HCT116 (cell line): Measurements from ENCODE around the gene PRODH. TPM values are rescaled to one million over a fixed set of nuclear protein-coding genes. Genes with fewer than 3 reads are reported as not detected.

Experiments used
- ATAC-seq: fragments of 200-7000 bp; cut with Tn5 transposase; 2 replicates; pipeline ENCODE4 v1.9.1; 2020; ENCODE audit warnings: mild to moderate bottlenecking, moderate library complexity
- BruUV-seq: library from RNA; stranded (reverse); fragments of 400-500 nt; replicated peaks from 2 replicates; lab custom pipeline; 2021; lab: Mats Ljungman, UMichigan
- CTCF ChIA-PET: fragments of 300-600 bp; sonication (Branson Sonifier 250); formaldehyde crosslinking; loops from one replicate; lab custom pipeline; 2021; ENCODE audit warnings: antibody characterized with exemption; lab: Charles Lee
- POLR2A ChIA-PET: fragments of 300-600, 350-600 bp; sonication (Branson Sonifier 250); formaldehyde crosslinking; loops from one replicate; lab custom pipeline; 2021; ENCODE audit warnings: antibody characterized with exemption; lab: Charles Lee
- RAD21 ChIA-PET, 2 experiments: fragments of 300-600 bp; sonication (Branson Sonifier 250); formaldehyde crosslinking; loops; one replicate each; lab custom pipeline; 2023; ENCODE audit warnings: low total read pairs in 2 of 2; ENCODE audit not compliant: uncharacterized antibody in 2 of 2, unreplicated experiment in 2 of 2, low non-redundant PET in 1 of 2; lab: Charles Lee
- DNase-seq: peaks from one replicate; pipeline ENCODE4 v3.0.0-alpha.2; 2010; ENCODE audit warnings: low read depth, low spot score
- H2AFZ ChIP-seq: fragments of 200-600 bp; shearing (Covaris generic), sonication (generic); 2 replicates; pipeline ENCODE4 v1.6.1; 2017; ENCODE audit warnings: low read depth, mixed run types, mixed read lengths, antibody characterized with exemption, low read length; ENCODE audit not compliant: poor library complexity, severe bottlenecking
- H3K27ac ChIP-seq: 2 replicates; pipeline ENCODE4 v1.5.1; 2012; ENCODE audit warnings: low read depth, low read length
- H3K27me3 ChIP-seq: fragments of 200-600 bp; sonication (generic); 2 replicates; pipeline ENCODE4 v1.6.1; 2016; ENCODE audit warnings: mixed run types, low read length, mixed read lengths; ENCODE audit not compliant: insufficient read depth
- H3K36me3 ChIP-seq, 2 experiments: fragments of 200-500 bp in 1 of 2; fragments of 200-600 bp in 1 of 2; sonication (Bioruptor generic) in 1 of 2; sonication (generic) in 1 of 2; 2 replicates each; pipeline versions ENCODE4 v1.5.1 to v1.6.1; 2014 to 2016; ENCODE audit warnings: low read length in 2 of 2, inconsistent platforms in 1 of 2, mixed read lengths in 1 of 2, mixed run types in 1 of 2; ENCODE audit not compliant: insufficient read depth in 2 of 2, control insufficient read depth in 1 of 2
- H3K4me1 ChIP-seq, 2 experiments: fragments of 200-600 bp in 1 of 2; sonication (generic) in 1 of 2; 2 replicates each; pipeline versions ENCODE4 v1.5.1 to v1.6.1; 2012 to 2017; ENCODE audit warnings: low read length in 2 of 2, inconsistent platforms in 1 of 2, mild to moderate bottlenecking in 1 of 2, mixed read lengths in 1 of 2, mixed run types in 1 of 2, moderate library complexity in 1 of 2; ENCODE audit not compliant: insufficient read depth in 2 of 2, control insufficient read depth in 1 of 2
- H3K4me2 ChIP-seq: fragments of 200-600 bp; sonication (generic); 2 replicates; pipeline ENCODE4 v1.6.1; 2017; ENCODE audit warnings: mixed run types, low read length, mixed read lengths
- H3K4me3 ChIP-seq, 2 experiments: fragments of 200-600 bp in 1 of 2; sonication (generic) in 1 of 2; replicated peaks in 1 of 2; 2 replicates each; pipeline ENCODE4 v1.5.1; 2011 to 2016; ENCODE audit warnings: low read length in 2 of 2, control low read depth in 1 of 2, low read depth in 1 of 2, mild to moderate bottlenecking in 1 of 2, mixed read lengths in 1 of 2, mixed run types in 1 of 2
- H3K79me2 ChIP-seq: fragments of 200-600 bp; sonication (generic); 2 replicates; pipeline ENCODE4 v1.6.1; 2017; ENCODE audit warnings: mild to moderate bottlenecking, mixed run types, low read length, moderate library complexity, mixed read lengths; ENCODE audit not compliant: insufficient read depth
- H3K9ac ChIP-seq: fragments of 200-600 bp; sonication (generic); 2 replicates; pipeline ENCODE4 v1.6.1; 2016; ENCODE audit warnings: low read length, mixed read lengths
- H3K9me2 ChIP-seq: fragments of 200-600 bp; sonication (generic), shearing (Covaris generic); 2 replicates; pipeline ENCODE4 v1.6.1; 2017; ENCODE audit warnings: mixed run types, mild to moderate bottlenecking, moderate library complexity; ENCODE audit not compliant: insufficient read depth
- H3K9me3 ChIP-seq, 2 experiments: fragments of 200-500 bp in 1 of 2; fragments of 200-600 bp in 1 of 2; sonication (Bioruptor generic) in 1 of 2; sonication (generic) in 1 of 2; 2 replicates each; pipeline ENCODE4 v1.6.1; 2014 to 2017; ENCODE audit warnings: low read length in 2 of 2, mixed read lengths in 2 of 2, inconsistent platforms in 1 of 2, low read depth in 1 of 2, mild to moderate bottlenecking in 1 of 2, mixed run types in 1 of 2, moderate library complexity in 1 of 2; ENCODE audit not compliant: control insufficient read depth in 1 of 2, insufficient read depth in 1 of 2
- H4K20me1 ChIP-seq: fragments of 200-600 bp; sonication (generic), shearing (Covaris generic); 2 replicates; pipeline ENCODE4 v1.6.1; 2017; ENCODE audit warnings: mixed run types, mild to moderate bottlenecking, moderate library complexity; ENCODE audit not compliant: insufficient read depth
- ATF3 ChIP-seq: IDR thresholded peaks from 2 replicates; pipeline ENCODE4 v1.6.1; 2012
- CEBPB ChIP-seq: IDR thresholded peaks from 2 replicates; pipeline ENCODE4 v1.6.1; 2012; ENCODE audit warnings: low read depth
- CTCF ChIP-seq, 3 experiments: fragments of 200-600 bp in 1 of 3; sonication (generic) in 1 of 3; IDR thresholded peaks in 2 of 3; conservative IDR thresholded peaks in 1 of 3; 2 replicates each; pipeline ENCODE4 v1.5.1; 2012 to 2017; ENCODE audit warnings: low read depth in 2 of 3, low read length in 2 of 3, antibody characterized with exemption in 1 of 3, borderline replicate concordance in 1 of 3, control low read depth in 1 of 3, mild to moderate bottlenecking in 1 of 3, mixed read lengths in 1 of 3, mixed run types in 1 of 3, moderate library complexity in 1 of 3; ENCODE audit not compliant: insufficient read depth in 1 of 3
- EGR1 ChIP-seq: IDR thresholded peaks from 2 replicates; pipeline ENCODE4 v1.6.1; 2012; ENCODE audit warnings: low read depth
- ELF1 ChIP-seq: IDR thresholded peaks from 2 replicates; pipeline ENCODE4 v1.6.1; 2012; ENCODE audit warnings: low read depth, borderline replicate concordance
- EZH2phosphoT487 ChIP-seq: fragments of 200-600 bp; IDR thresholded peaks from 2 replicates; pipeline ENCODE4 v1.6.1; 2018; ENCODE audit warnings: antibody characterized with exemption, borderline replicate concordance
- POLR2A ChIP-seq: IDR thresholded peaks from 2 replicates; pipeline ENCODE4 v1.7.0; 2011; ENCODE audit warnings: borderline replicate concordance; ENCODE audit not compliant: insufficient read depth, insufficient read length; ENCODE audit errors: extremely low read depth
- POLR2AphosphoS5 ChIP-seq: IDR thresholded peaks from 2 replicates; pipeline ENCODE4 v1.6.1; 2011; ENCODE audit warnings: mild to moderate bottlenecking, low read depth, low read length, moderate library complexity
- RAD21 ChIP-seq: IDR thresholded peaks from 2 replicates; pipeline ENCODE4 v1.6.1; 2012; ENCODE audit warnings: low read depth, mild to moderate bottlenecking
- SIN3A ChIP-seq: IDR thresholded peaks from 2 replicates; pipeline ENCODE4 v1.6.1; 2012; ENCODE audit warnings: low read depth
- SRF ChIP-seq: IDR thresholded peaks from 2 replicates; pipeline ENCODE4 v1.6.1; 2012; ENCODE audit warnings: low read depth
- TCF7L2 ChIP-seq: IDR thresholded peaks from 2 replicates; pipeline ENCODE4 v1.7.0; 2011; ENCODE audit warnings: borderline replicate concordance, inconsistent platforms; ENCODE audit not compliant: insufficient read depth, insufficient read length; ENCODE audit errors: extremely low read depth
- YY1 ChIP-seq: IDR thresholded peaks from 2 replicates; pipeline ENCODE4 v1.6.1; 2011; ENCODE audit warnings: low read length, low read depth, moderate library complexity, mild to moderate bottlenecking; ENCODE audit not compliant: insufficient replicate concordance; ENCODE audit errors: extremely low read depth
- ZFX ChIP-seq: fragments of 450-650 bp; IDR thresholded peaks from 2 replicates; pipeline ENCODE4 v1.6.1; 2017
- ZNF274 ChIP-seq: fragments of 200-500 bp; sonication (Bioruptor generic); IDR thresholded peaks from 2 replicates; pipeline ENCODE4 v1.6.1; 2014; ENCODE audit warnings: mild to moderate bottlenecking, low read depth, low read length, inconsistent platforms
- intact Hi-C: fragments of 100-400 bp; cut with micrococcal nuclease; formaldehyde crosslinking; loops from 2 replicates; pipeline ENCODE4 v1.10.0; 2022
- total RNA-seq: library from RNA; stranded (reverse); gene quantifications from one replicate; pipeline ENCODE4 v1.2.1, GENCODE V29; 2021; ENCODE audit not compliant: unreplicated experiment
- TF ChIP-seq, protein P1 (sequence below): IDR thresholded peaks from 2 replicates; pipeline ENCODE4 v1.6.1; 2012
- TF ChIP-seq, protein P2 (sequence below): IDR thresholded peaks from 2 replicates; pipeline ENCODE4 v1.6.1; 2011; ENCODE audit warnings: mild to moderate bottlenecking, low read length, moderate library complexity; ENCODE audit not compliant: insufficient replicate concordance; ENCODE audit errors: extremely low read depth

Gene PRODH
- total RNA-seq, 1 experiment from 2014 or later: 3.2 TPM

DNA sequence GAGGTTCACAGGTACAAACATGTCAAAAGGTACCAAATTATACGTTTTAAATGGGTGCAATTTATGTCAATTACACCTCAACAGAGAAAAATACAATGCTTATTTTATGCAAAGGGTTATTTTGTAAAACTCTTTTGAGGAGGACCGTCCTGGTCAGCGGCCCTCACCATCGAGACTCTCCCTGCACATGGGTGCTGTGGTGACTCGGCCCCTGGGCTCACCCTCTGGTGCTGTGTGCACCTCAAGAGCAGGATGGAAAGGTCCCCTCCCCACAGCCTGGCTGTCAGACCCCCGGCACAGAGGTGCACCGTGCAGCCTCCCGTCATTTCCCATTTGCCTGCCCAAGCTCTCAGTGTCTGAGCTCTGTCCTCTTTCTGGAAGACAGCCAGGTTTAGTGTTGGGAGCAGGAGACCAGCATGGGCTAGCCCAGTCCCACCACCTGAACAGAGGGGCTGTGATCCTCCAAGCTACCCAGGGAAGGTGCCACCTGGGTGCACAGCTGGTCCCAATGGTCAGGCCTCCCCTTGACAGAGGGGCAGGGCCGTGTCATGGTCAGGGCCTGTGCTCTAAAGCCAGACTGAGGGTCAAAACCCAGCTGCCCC, 41.8 kb upstream of the PRODH start:
- Histone ChIP-seq H3K4me2 (no peak overlapping the region), H3K79me2 (no peaks in the 10 kb centered on the region), H3K9ac (no peak overlapping the region), H3K27me3 (no peaks in the 10 kb centered on the region), H2AFZ (no peak overlapping the region), H3K9me3 (peaks cover 6 to 13% of the 10 kb centered on the region in 2 experiments; a peak in 2 of 4 replicates), H3K36me3 (no peaks in the 10 kb centered on the region), H3K27ac (no peak overlapping the region), H3K4me1 (no peaks in the 10 kb centered on the region), H3K4me3 (no peak overlapping the region), H3K9me2 (no peaks in the 10 kb centered on the region), H4K20me1 (no peaks in the 10 kb centered on the region)
- no peak for TF ChIP-seq ZNF274
- no peak for TF ChIP-seq ZFX
- no peak for TF ChIP-seq EGR1
- no peak for TF ChIP-seq TCF7L2
- no peak for TF ChIP-seq CTCF (IDR thresholded peaks at IDR 0.05 in 2 of 3, conservative IDR thresholded peaks at IDR 0.05 in 1 of 3; ENCODE audit: borderline replicate concordance in 1 of 3, insufficient read depth in 1 of 3, low read depth in 2 of 3, low read length in 2 of 3)
- TF ChIP-seq ELF1: no peak
- TF ChIP-seq, protein P1, sequence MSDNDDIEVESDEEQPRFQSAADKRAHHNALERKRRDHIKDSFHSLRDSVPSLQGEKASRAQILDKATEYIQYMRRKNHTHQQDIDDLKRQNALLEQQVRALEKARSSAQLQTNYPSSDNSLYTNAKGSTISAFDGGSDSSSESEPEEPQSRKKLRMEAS: no peak
- TF ChIP-seq, protein P2, sequence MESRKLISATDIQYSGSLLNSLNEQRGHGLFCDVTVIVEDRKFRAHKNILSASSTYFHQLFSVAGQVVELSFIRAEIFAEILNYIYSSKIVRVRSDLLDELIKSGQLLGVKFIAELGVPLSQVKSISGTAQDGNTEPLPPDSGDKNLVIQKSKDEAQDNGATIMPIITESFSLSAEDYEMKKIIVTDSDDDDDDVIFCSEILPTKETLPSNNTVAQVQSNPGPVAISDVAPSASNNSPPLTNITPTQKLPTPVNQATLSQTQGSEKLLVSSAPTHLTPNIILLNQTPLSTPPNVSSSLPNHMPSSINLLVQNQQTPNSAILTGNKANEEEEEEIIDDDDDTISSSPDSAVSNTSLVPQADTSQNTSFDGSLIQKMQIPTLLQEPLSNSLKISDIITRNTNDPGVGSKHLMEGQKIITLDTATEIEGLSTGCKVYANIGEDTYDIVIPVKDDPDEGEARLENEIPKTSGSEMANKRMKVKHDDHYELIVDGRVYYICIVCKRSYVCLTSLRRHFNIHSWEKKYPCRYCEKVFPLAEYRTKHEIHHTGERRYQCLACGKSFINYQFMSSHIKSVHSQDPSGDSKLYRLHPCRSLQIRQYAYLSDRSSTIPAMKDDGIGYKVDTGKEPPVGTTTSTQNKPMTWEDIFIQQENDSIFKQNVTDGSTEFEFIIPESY: no peak
- TF ChIP-seq CEBPB: no peak
- no peak for TF ChIP-seq POLR2A
- no peak for TF ChIP-seq YY1
- TF ChIP-seq POLR2AphosphoS5: no peak
- no peak for TF ChIP-seq SIN3A
- no peak for TF ChIP-seq SRF
- TF ChIP-seq RAD21: no peak
- TF ChIP-seq EZH2phosphoT487: no peak
- no peak for TF ChIP-seq ATF3
- CTCF ChIA-PET: no interaction called here
- RAD21 ChIA-PET: no interaction called here
- BruUV-seq: no TSS peak
- POLR2A ChIA-PET: no interaction called here
- no peak for DNase-seq
- intact Hi-C loops: no loop called here
- no peak for ATAC-seq
